HG02763 (cell line): ENCODE measurements around the gene GTF2H2C.
"Not testable (repeated sequence)": the region's sequence is repeated elsewhere in the genome, so short reads cannot be mapped to it uniquely, and the experiment has no call there.

ENCODE experiments used
- ATAC-seq: cut with Tn5 transposase; IDR thresholded peaks from one replicate; pipeline ENCODE4 v1.9.1; 2021; ENCODE audit warnings: mild to moderate bottlenecking, moderate library complexity; ENCODE audit not compliant: unreplicated experiment

The GTF2H2C gene

GRCh38 chr5:69560587-69561431 is 818 bp downstream of the GTF2H2C start:
- ATAC-seq = not testable (repeated sequence)

DNA sequence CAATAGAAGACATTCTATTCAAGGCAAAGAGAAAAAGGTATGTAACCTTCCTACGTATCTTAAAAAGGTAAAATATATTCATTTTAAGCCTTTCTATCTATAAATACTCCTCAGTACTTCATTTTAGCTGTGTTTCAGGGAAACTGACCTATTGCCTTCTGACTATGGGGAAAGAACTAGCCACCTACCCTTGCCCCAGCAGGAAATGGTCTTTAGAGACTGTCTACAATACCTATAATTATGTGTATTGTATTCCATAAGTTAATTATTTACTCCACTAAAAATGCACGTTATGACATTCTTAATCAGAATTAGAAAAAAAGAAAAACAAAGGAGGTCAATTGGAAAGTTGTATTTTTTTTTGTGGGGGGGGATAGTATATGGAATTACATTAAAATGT is 6.2 kb downstream of the GTF2H2C start:
- ATAC-seq = not testable (repeated sequence)

- not testable (repeated sequence) for ATAC-seq
Observed at GRCh38 chr5:69568072-69568471, 8.1 kb downstream of the GTF2H2C start.

DNA sequence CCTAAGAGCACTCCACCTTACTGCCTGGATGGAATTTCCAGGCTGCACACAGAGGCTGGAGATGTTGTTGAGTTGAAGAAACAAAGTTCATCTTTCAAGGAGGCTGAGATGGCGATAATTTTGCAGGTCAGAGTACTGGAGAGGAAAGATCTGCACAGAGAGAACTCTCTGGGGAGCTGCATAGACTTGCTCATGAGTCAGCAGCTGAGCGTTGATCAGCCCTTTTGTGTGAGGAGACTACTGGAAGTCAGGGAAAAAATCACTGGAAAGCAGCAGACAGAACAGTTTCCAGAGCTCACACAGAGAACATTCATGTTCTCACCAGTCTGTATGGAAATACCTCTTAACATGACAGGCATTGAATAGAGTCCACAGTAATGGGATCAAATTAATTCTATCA is 23.4 kb downstream of the GTF2H2C start:
- not testable (repeated sequence) for ATAC-seq

- ATAC-seq = not testable (repeated sequence)
Observed at GRCh38 chr5:69596114-69596840, 36.3 kb downstream of the GTF2H2C start.

GRCh38 chr5:69601947-69602346 is 42.0 kb downstream of the GTF2H2C start:
- not testable (repeated sequence) for ATAC-seq

- ATAC-seq = not testable (repeated sequence)
Observed at GRCh38 chr5:69606839-69607238, 46.8 kb downstream of the GTF2H2C start.

DNA sequence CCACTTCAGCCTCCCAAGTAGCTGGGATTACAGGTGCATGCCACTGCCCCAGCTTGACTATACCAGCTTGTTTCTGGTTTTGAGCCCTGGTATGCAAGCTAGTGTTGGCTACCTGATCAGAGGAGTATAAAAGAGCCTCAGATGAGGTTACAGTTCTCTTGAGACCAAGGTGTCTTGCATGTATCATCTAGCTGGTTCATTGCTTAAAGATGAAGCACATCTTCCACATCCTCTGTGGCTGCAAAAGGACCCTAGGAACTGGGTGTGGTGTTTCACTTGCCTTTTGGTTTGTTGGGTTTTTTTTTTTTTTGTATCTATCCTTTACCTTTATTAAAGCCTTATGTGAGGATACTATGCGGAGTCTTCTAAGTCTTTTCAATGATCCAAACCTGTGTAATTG is 47.8 kb downstream of the GTF2H2C start:
- not testable (repeated sequence) for ATAC-seq

DNA sequence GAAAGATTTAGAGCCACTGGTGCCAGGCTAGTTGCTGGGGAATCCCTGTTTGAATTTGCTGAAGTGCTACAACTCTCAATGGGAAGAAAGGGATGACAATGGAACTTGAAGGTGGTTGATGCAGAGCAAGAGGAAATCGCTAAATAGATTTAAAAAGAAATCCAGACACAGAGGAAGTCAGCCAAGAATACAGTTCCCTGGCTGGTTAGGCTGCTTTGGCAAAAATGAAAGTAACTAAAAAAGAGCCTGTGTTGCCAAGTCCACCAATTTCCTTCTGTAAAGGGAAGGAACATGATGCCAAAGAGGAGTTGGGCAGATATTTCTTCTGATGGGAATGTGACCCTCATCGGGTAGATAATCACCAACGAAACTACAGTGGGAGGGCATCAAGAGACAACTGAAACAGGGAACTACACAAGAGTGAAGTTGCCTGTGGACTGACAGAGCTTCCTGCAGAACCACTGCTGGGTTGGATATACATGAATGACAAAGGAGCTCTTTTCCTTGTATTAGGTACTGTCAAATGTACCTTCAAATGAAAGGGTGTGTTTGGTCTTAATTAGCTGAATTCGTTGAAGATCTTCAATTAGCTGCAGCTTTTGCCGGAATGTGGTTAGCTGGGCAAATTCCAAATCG is 49.0 kb downstream of the GTF2H2C start:
- not testable (repeated sequence) for ATAC-seq

DNA sequence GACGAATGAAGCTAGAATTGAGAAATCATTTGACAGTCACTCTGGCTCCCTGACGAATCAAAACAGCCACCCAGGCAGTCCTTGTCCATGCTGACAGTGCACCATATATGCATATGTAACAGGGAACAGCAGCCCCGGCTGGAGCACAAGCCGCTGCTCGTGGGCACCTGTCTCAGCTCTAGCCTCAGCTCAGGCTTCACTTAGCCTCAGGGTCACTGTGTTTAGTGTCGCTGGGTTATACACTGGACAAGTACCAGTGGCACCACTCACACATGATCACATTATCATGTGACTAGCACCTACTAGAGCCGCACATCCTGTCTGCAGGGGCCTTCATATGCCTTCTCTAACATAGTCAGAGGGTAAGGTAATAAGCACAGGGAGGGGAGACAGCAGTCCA is 54.9 kb downstream of the GTF2H2C start:
- not testable (repeated sequence) for ATAC-seq

DNA sequence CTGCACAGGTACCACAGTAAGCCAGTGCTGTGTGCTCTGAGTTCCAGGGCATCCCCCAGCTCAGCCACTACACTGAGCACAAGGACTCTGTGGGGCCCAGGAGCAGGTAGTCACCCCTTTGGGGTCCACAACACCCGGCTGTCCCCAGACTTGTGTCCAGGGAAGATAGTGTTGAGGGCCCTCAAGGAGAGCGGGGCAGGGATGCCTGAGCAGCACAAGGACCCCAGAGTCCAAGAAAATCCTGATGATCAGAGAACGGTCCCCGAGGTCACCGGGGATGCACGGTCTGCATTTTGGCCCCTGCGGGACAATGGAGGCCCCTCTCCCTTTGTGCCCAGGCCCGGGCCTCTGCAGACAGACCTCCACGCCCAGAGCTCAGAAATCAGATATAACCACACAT is 71.9 kb downstream of the GTF2H2C start:
- ATAC-seq = not testable (repeated sequence)
